Kidney (tissue), 14 donors: ENCODE data around the gene CLCN5. TPM values are rescaled to one million over a fixed set of nuclear protein-coding genes. Genes with fewer than 3 reads are reported as not detected.

Source experiments
- DNase-seq, 5 donors: peaks; one replicate each; pipeline ENCODE4 v3.0.0-alpha.2; 2013 to 2020
- FAIRE-seq: peaks from 2 replicates; lab custom pipeline; 2012; peaks lifted over from hg19 to GRCh38; lab: Jason Lieb, UNC
- H3K27ac ChIP-seq, 2 donors: one replicate each; pipeline ENCODE4 v1.7.0; 2013; ENCODE audit warnings: low read depth in 2 of 2, low read length in 2 of 2, inconsistent platforms in 1 of 2
- H3K27me3 ChIP-seq: one replicate; pipeline ENCODE4 v1.7.1; 2013; ENCODE audit warnings: low read length, inconsistent platforms; ENCODE audit not compliant: control insufficient read depth, insufficient read depth
- H3K36me3 ChIP-seq, 3 donors: one replicate each; pipeline versions ENCODE4 v1.7.0 to v1.7.1; 2013; ENCODE audit warnings: low read length in 3 of 3, control low read depth in 1 of 3, inconsistent platforms in 1 of 3; ENCODE audit not compliant: insufficient read depth in 3 of 3, control insufficient read depth in 2 of 3
- H3K4me1 ChIP-seq, 3 donors: one replicate each; pipeline versions ENCODE4 v1.7.0 to v1.7.1; 2013; ENCODE audit warnings: low read length in 3 of 3, inconsistent platforms in 1 of 3, low read depth in 1 of 3; ENCODE audit not compliant: control insufficient read depth in 2 of 3, insufficient read depth in 2 of 3
- H3K4me3 ChIP-seq, 3 donors: one replicate each; pipeline versions ENCODE4 v1.7.0 to v1.8.1; 2013; ENCODE audit warnings: low read length in 3 of 3, control low read depth in 1 of 3, inconsistent platforms in 1 of 3
- H3K9ac ChIP-seq, 3 donors: one replicate each; pipeline versions ENCODE4 v1.7.0 to v1.7.1; 2013; ENCODE audit warnings: low read length in 3 of 3, control low read depth in 1 of 3, inconsistent platforms in 1 of 3
- H3K9me3 ChIP-seq, 3 donors: one replicate each; pipeline versions ENCODE4 v1.7.0 to v1.7.1; 2013; ENCODE audit warnings: low read length in 3 of 3, control low read depth in 1 of 3, inconsistent platforms in 1 of 3; ENCODE audit not compliant: control insufficient read depth in 2 of 3, insufficient read depth in 1 of 3
- CTCF ChIP-seq: IDR thresholded peaks from 3 replicates; pipeline ENCODE4 v1.5.1; 2012; ENCODE audit warnings: mild to moderate bottlenecking, moderate library complexity, borderline replicate concordance; ENCODE audit not compliant: insufficient read depth; ENCODE audit errors: extremely low read depth
- intact Hi-C: fragments of 100-400 bp; cut with DNase I; formaldehyde crosslinking; loops from one replicate; pipeline ENCODE4 v1.11.1; 2022
- polyA plus RNA-seq: library from polyadenylated mRNA; stranded (reverse); fragments of 350-450 nt; fragmentation: Illumina TruSeq; extraction: RNeasy Lipid Tissue Mini Kit (QIAGEN cat#74804); gene quantifications from one replicate; pipeline ENCODE4 v1.2.3, GENCODE V29; 2014; ENCODE audit warnings: low read depth, low replicate concordance; ENCODE audit not compliant: insufficient read depth
- total RNA-seq: library from RNA; stranded (reverse); fragmentation: NEBNext Ultra II Directional; extraction: Animal tissue kit (Norgen Biotek cat#: 25700); gene quantifications from one replicate; pipeline ENCODE4 v1.2.1, GENCODE V29; 2021
- donor health status: control.
- donor health status: control.
- donor health status: control.
- donor health status: control.
- donor health status: control.
- donor health status: DM: yes; HTN: yes; CAD: no.
- donor health status: Normal renal cell carcinoma (clear cell type).

The CLCN5 gene
- total and polyA plus RNA-seq, 2 donors from 2014 or later: 21.1 to 29.7 TPM

- FAIRE-seq (no peak), DNase-seq (no peak)
- no peaks in the 10 kb centered on the region for H3K4me1 ChIP-seq
- H3K36me3 ChIP-seq: peaks cover 0 to 3% (median 0%) of the 10 kb centered on the region in 3 donors
- H3K4me3 ChIP-seq: no peak overlapping the region
- H3K9me3 ChIP-seq: no peaks in the 10 kb centered on the region
- no peak overlapping the region for H3K9ac ChIP-seq
- H3K27me3 ChIP-seq: peaks cover 4% of the 10 kb centered on the region
- intact Hi-C loops: no loop called here
- no peak for TF ChIP-seq CTCF
- H3K27ac ChIP-seq: no peak overlapping the region
Measured at GRCh38 chrX:49970674-49971073, 48.3 kb downstream of the CLCN5 start.

GRCh38 chrX:49972328-49972860, 50.0 kb downstream of the CLCN5 start:
- DNase-seq (no peak), FAIRE-seq (no peak)
- Histone ChIP-seq H3K27ac (no peak overlapping the region), H3K4me1 (no peaks in the 10 kb centered on the region), H3K9ac (no peak overlapping the region), H3K36me3 (peaks cover 0 to 3% (median 0%) of the 10 kb centered on the region in 3 donors), H3K4me3 (no peak overlapping the region), H3K9me3 (no peaks in the 10 kb centered on the region), H3K27me3 (peaks cover 4% of the 10 kb centered on the region)
- intact Hi-C loops: no loop called here
- TF ChIP-seq CTCF: no peak

- Histone ChIP-seq H3K9ac (no peak overlapping the region), H3K9me3 (no peaks in the 10 kb centered on the region), H3K27ac (no peak overlapping the region), H3K4me3 (no peak overlapping the region), H3K27me3 (peaks cover 4% of the 10 kb centered on the region), H3K4me1 (no peaks in the 10 kb centered on the region), H3K36me3 (peaks cover 0 to 3% (median 0%) of the 10 kb centered on the region in 3 donors)
- DNase-seq (no peak), FAIRE-seq (no peak)
- TF ChIP-seq CTCF: no peak
- intact Hi-C loops: no loop called here
Measured at GRCh38 chrX:49976682-49977197, 54.3 kb downstream of the CLCN5 start.
